T47D (cell line): ENCODE results near the gene NAAA.
"Not testable (repeated sequence)": the region's sequence is repeated elsewhere in the genome, so short reads cannot be mapped to it uniquely, and the experiment has no call there.

Source experiments
- DNase-seq, 2 experiments: peaks; one replicate each; pipeline versions ENCODE4 v3.0.0 to v3.0.0-alpha.2; 2011 to 2012; ENCODE audit warnings: low read depth in 1 of 2, low spot score in 1 of 2
- JUND ChIP-seq: IDR thresholded peaks from 2 replicates; pipeline ENCODE4 v1.6.1; 2012; ENCODE audit warnings: low read depth
- in situ Hi-C: cut with HindIII; loops from 2 replicates; pipeline ENCODE4 v1.10.0; 2016; ENCODE audit warnings: low sequenced_read_pairs, low pct_unique_long_range_greater_than_20kb

NAAA gene

DNA sequence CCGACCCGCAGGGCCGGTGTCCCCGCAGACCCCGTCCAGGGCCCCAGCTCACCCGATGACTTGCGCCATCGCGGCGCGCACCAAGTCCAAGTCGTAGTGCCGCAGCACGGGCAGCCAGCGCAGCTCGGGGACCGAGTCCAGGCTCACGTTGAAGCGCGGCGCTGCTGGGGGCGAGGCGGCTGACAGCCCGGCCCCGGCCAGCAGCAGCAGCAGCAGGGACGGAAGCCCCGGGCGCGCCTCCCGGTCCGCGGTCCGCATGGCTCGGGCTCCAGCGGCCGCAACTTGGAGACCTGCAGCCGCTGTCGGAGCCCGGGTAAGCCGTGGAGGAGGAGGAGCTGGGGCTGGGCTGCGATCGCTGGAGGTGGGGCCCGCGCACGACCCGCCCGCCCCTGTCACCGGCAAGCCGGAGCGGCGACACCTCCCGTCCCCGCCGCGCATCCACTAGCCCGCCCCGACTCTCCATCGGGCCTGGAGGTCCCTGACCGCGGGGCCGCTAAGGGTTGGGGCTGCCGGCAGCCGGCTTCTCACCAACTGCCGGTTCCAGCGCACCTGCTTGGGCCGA lies at the start of gene NAAA:
TSS of gene NAAA (minus strand) at position 322 of the 562 bp plus-strand sequence. CDS start at position 258, 64 bp downstream.
- in situ Hi-C loops, result no loop called here
- peak; percentile 78 to 85 for DNase-seq

DNA sequence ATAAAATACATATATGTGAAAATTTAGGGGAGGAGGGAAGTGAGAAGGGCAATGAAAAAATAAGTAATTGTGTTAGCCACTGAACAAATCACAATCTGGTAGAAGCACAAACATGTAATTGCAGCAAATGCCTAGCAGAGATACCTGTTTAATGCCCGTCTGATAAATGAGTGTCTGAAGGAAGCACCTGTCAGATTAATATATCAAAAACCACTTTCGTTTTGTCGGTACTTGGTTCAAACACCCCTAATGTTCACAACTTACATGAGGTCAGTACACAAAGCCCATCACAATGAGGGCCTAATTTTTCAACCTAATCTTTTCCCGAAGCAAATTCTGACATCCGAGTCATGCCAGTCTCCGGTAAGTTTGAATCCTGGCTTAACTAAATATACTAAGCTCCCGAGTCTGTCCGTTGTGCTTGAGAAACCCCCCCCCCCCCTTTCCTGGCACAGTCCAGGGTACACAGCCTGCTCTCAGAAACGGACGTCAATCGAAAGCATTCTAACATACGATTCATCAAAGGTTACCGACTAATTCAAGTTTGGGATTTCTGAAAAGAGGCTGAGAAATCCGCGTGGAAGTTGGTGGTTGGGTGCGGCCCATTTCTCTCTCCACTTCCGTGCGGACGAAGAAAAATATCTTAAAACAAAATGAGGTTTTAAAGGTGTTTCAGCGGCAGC lies 49.2 kb upstream of the NAAA start:
- TF ChIP-seq JUND, result no peak
- in situ Hi-C loops, result no loop called here
- no peak for DNase-seq

More for the DNA sequence above, at the start of gene NAAA:
- no peak for TF ChIP-seq JUND

DNA sequence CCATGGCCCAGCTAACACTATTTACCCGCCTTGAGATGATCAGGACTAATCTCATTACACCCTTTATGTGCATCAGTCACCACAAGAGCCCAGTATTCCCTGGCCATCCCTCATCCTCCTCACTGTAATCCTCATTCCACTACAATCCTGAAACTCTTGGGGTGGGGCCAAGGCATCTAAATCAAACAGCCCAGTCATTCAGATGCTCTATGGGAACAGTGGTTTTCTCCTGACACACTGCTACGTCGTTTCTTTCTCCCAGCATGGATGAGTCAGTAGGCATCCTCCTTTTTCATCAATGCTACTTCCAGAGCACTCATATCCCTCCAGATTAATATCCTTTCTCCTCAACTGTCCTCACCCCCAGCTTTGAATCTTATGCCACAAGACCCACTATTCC lies 44.3 kb upstream of the NAAA start:
- TF ChIP-seq JUND, result no peak
- DNase-seq, result no peak
- in situ Hi-C loops, result no loop called here

DNA sequence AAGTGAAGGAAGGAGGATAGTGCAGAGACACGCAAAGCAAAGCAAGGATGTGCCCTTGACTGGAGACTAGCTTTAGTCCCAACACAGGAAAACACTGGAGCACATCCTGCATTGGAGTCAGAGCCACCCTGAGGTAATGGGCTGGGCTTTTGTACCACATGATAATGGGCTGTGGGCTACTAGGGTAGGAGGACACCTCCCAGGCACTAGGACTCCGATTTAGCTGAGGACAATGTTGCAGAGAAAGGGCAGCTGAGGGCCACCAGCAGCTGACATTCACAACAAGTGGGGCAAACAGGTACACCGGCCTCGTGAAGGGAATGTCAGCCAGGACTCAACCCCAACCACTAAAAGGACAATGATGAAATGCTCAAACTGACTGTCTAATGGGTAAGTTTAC lies 39.8 kb upstream of the NAAA start:
- no peak for DNase-seq
- in situ Hi-C loops, result no loop called here
- TF ChIP-seq JUND, result no peak

DNA sequence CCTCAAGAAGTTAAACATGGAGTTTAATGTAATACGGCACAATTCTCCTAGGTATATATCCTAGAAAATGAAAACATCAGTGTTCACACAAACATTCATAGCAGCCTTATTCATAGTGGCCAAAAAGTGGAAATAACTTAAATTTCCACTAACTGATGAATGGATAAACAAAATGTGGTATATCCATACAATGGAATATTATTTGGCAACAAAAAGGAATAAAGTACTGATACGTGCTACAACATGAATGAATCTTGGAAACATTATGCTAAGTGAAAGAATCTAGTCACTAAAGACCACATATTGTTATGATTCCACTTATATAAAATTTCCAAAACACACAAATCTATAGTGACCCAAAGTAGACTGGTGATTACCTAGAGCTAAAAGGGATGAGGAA lies 35.4 kb upstream of the NAAA start:
- in situ Hi-C loops, result no loop called here

GRCh38 chr4:75973766-75974165 lies 33.0 kb upstream of the NAAA start:
- no peak for TF ChIP-seq JUND
- in situ Hi-C loops, result no loop called here
- DNase-seq, result no peak

More for the DNA sequence above, 35.4 kb upstream of the NAAA start:
- no peak for TF ChIP-seq JUND
- no peak for DNase-seq

DNA sequence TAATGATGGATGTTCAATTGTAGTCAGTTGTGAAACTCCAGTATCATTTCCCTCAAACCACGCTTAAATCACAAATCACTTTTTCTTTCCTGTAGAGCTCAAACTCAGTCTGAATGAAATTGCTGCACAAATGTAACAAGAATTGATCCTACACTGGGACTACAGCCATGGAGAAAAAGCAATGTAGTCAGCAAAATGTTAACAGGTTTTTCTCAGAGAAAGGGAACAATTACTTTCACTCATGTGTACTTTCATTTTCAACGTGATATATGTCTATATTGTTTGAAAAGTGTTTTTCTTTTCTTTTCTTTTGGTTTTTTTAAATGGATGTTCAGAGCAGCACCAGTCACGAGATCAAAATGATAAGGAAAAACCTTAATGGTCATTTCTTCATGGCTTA lies 27.3 kb upstream of the NAAA start:
- no peak for DNase-seq
- TF ChIP-seq JUND, result no peak
- in situ Hi-C loops, result no loop called here

DNA sequence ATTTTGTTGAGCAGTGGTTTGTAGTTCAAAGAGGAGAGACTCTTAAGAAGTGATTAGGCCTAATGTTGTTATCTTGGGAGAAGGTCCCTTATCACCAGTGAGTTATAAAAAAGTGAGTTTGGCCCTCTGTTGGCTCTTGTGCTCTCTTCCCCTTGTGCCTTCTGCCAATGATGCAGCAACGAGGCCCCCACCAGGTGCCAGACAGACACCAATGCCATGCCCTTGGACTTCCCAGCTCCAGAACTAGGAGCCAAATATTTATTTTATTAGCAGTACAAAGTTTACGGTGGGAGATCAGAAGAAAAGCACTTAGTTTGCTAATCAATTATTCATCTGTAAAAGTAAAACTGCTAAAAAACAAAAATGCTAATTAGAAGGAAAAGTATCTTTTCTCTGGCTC lies 22.7 kb upstream of the NAAA start:
- no peak for DNase-seq
- in situ Hi-C loops, result no loop called here
- TF ChIP-seq JUND, result no peak

DNA sequence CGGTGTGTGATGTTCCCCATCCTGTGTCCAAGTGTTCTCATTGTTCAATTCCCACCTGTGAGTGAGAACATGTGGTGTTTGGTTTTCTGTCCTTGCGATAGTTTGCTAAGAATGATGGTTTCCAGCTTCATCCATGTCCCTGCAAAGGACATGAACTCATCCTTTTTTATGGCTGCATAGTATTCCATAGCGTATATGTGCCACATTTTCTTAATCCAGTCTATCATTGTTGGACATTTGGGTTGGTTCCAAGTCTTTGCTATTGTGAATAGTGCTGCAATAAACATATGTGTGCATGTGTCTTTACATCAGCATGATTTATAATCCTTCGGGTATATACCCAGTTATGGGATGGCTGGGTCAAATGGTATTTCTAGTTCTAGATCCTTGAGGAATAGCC lies 21.3 kb upstream of the NAAA start:
- in situ Hi-C loops, DNase-seq: not testable (repeated sequence)

GRCh38 chr4:75958546-75958945 lies 17.7 kb upstream of the NAAA start:
- in situ Hi-C loops, DNase-seq: not testable (repeated sequence)

GRCh38 chr4:75954811-75955210 lies 14.0 kb upstream of the NAAA start:
- in situ Hi-C loops, DNase-seq: not testable (repeated sequence)

- no peak for DNase-seq
- in situ Hi-C loops, result no loop called here
- TF ChIP-seq JUND, result no peak
These were observed 12.7 kb upstream of the NAAA start for GRCh38 chr4:75953509-75953908.

GRCh38 chr4:75950213-75950815 lies 9.5 kb upstream of the NAAA start:
- TF ChIP-seq JUND, result no peak
- in situ Hi-C loops, result no loop called here
- DNase-seq, result no peak

GRCh38 chr4:75948822-75949444 lies 8.1 kb upstream of the NAAA start:
- no peak for TF ChIP-seq JUND
- DNase-seq, result no peak
- in situ Hi-C loops, result no loop called here
